NT2/D1 (cell line): Measurements from ENCODE around the gene USP49.

ENCODE experiments used
- SUZ12 ChIP-seq: IDR thresholded peaks from 2 replicates; pipeline ENCODE4 v1.6.1; 2011; ENCODE audit not compliant: insufficient read length, insufficient read depth; ENCODE audit errors: extremely low read depth
- YY1 ChIP-seq: IDR thresholded peaks from 2 replicates; pipeline ENCODE4 v1.6.1; 2011; ENCODE audit not compliant: insufficient read length, insufficient read depth
- ZNF274 ChIP-seq: IDR thresholded peaks from 2 replicates; pipeline ENCODE4 v1.6.1; 2011; ENCODE audit warnings: mild to moderate bottlenecking, low read depth, low read length

DNA sequence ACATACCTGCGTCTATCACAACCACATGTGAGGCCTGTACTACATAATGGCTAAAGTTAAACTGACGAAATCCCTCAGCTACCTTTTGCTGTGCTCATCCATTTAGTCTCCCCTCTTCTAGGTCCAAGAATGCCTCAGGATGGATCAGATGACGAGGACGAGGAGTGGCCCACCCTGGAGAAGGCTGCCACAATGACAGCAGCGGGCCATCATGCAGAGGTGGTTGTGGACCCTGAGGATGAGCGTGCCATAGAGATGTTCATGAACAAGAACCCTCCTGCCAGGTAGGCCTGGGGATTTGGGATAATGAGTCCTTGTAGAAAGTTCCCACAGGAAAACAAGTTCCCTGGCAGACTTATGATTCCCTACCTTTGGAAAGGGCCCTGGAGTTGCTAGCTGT lies 32.1 kb upstream of the USP49 start:
- no peak for TF ChIP-seq SUZ12
- TF ChIP-seq ZNF274, result no peak
- no peak for TF ChIP-seq YY1
